ENCODE results near the gene SYT7.
A peak's percentile ranks its signal among the peaks of the same experiment; 100 is the strongest.

SYT7 gene

DNA sequence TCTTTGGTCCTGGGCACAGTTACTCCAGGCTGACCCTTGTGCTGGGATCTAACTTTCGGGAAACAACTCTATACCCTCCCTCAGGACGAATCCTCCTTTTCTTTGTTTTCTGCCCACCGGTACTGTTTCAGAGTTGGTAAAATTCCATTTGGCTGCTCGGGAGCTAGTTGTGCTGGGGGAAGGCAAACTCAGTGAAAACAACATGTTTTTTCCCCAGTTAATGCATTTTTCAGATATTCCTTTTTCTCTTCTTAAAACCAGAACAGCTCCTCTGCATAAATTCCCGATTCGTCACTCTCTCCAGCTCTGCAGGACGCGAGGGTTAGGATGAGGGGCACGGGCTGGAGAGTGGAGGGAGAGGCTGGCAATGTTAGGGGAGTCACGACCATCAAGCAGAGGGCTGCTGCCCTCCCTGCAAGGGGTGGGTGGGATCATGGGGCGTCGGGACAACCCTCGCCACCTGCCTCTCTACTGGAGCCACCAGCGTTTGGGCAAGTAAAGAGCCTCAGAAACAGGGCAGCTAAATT, 41.0 kb downstream of the SYT7 start:
- H3K4me3 ChIP-seq (ENCODE audit: insufficient read length, low read depth) = no peak overlapping the region
- H3K9me3 ChIP-seq (ENCODE audit: insufficient read depth, low read length) = no peaks in the 10 kb centered on the region; the same call in 1 of the 2 replicates
- H3K4me1 ChIP-seq (ENCODE audit: insufficient read depth, insufficient read length) = peaks cover 43% of the 10 kb centered on the region
- no peak for DNase-seq (ENCODE audit: low read depth, low spot score)
- no peak for TF ChIP-seq SUZ12 (IDR thresholded peaks at IDR 0.05; ENCODE audit: extremely low read depth, insufficient read depth, insufficient read length)
- no peak for TF ChIP-seq ZNF274 (IDR thresholded peaks at IDR 0.05; ENCODE audit: low read depth, low read length)
- TF ChIP-seq YY1 (IDR thresholded peaks at IDR 0.05; ENCODE audit: insufficient read depth, insufficient read length) = no peak
- H3K9ac ChIP-seq (ENCODE audit: insufficient read length, low read depth) = peak overlapping the region; percentile 43
- no peaks in the 10 kb centered on the region for H3K27me3 ChIP-seq (ENCODE audit: insufficient read depth, insufficient read length)
- no peaks in the 10 kb centered on the region for H3K36me3 ChIP-seq (ENCODE audit: insufficient read depth, insufficient read length, low read length)

DNA sequence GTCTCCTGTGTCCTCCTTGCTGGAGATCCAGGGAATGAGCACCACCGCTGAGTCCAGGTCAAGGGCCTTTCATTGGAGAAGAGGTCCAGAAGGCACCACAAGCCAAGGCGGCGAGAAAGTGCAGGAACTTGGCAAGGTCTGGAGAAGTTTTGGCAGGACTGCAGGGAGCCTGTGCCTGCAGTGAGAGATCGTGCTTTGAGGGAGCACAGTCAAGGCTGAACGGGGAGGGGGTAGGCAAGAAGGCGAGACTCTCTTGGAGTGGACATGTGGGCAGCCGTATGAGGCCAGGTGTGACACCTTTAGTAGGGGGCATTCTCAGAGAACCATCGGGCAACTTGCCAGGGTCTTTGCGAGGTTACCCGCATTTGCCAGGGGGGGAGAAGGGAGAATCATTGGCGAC, 41.9 kb downstream of the SYT7 start:
- Histone ChIP-seq H3K27me3 (ENCODE audit: insufficient read depth, insufficient read length) (no peaks in the 10 kb centered on the region), H3K36me3 (ENCODE audit: insufficient read depth, insufficient read length, low read length) (no peaks in the 10 kb centered on the region), H3K4me3 (ENCODE audit: insufficient read length, low read depth) (no peak overlapping the region), H3K4me1 (ENCODE audit: insufficient read depth, insufficient read length) (peaks cover 43% of the 10 kb centered on the region), H3K9me3 (ENCODE audit: insufficient read depth, low read length) (no peaks in the 10 kb centered on the region), H3K9ac (ENCODE audit: insufficient read length, low read depth) (no peak overlapping the region)
- TF ChIP-seq YY1 (IDR thresholded peaks at IDR 0.05; ENCODE audit: insufficient read depth, insufficient read length) (no peak), ZNF274 (IDR thresholded peaks at IDR 0.05; ENCODE audit: low read depth, low read length) (no peak), SUZ12 (IDR thresholded peaks at IDR 0.05; ENCODE audit: extremely low read depth, insufficient read depth, insufficient read length) (no peak)
- no peak for DNase-seq (ENCODE audit: low read depth, low spot score)

DNA sequence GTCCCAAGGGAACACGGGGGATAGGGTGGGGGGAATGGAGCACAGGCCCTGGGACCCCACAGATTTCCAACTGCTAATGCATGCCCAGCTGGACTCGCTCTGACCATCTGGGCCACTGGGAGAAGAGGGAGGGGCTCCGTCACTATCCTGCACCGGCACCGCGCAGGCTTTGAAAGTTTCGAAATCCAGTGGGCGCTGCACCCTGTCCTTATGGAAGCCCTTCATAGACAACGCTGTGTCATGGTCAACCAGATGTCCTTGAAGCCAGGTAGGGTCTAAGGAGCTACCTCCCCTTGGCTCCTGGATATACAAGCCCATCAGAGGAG, 42.3 kb downstream of the SYT7 start:
- Histone ChIP-seq H3K36me3 (ENCODE audit: insufficient read depth, insufficient read length, low read length) (no peaks in the 10 kb centered on the region), H3K27me3 (ENCODE audit: insufficient read depth, insufficient read length) (no peaks in the 10 kb centered on the region), H3K4me1 (ENCODE audit: insufficient read depth, insufficient read length) (peaks cover 43% of the 10 kb centered on the region), H3K9me3 (ENCODE audit: insufficient read depth, low read length) (no peaks in the 10 kb centered on the region), H3K4me3 (ENCODE audit: insufficient read length, low read depth) (no peak overlapping the region), H3K9ac (ENCODE audit: insufficient read length, low read depth) (no peak overlapping the region)
- DNase-seq (ENCODE audit: low read depth, low spot score) = no peak
- TF ChIP-seq SUZ12 (IDR thresholded peaks at IDR 0.05; ENCODE audit: extremely low read depth, insufficient read depth, insufficient read length) = no peak

DNA sequence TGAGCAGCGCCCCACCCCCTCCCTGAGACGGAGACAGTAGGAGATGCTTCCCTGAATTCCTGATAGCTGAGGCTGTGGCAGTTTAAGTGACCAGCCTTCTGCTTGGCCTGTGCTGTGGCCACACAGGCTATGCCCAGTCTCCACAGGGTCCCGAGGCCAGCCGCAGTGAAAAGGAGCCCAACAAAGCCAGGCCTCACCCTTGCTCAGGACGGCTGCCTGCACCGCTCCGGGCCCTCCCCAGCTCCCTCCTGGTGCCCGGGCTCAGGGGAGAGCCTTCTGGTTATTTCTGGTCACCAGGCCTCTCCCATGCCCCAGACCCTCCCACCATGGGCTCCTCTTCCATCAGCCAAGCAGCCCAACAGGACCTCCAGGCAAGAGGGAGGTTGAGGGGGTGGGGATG, 43.5 kb downstream of the SYT7 start:
- Histone ChIP-seq H3K27me3 (ENCODE audit: insufficient read depth, insufficient read length) (no peaks in the 10 kb centered on the region), H3K36me3 (ENCODE audit: insufficient read depth, insufficient read length, low read length) (no peaks in the 10 kb centered on the region), H3K4me3 (ENCODE audit: insufficient read length, low read depth) (no peak overlapping the region), H3K4me1 (ENCODE audit: insufficient read depth, insufficient read length) (peaks cover 36% of the 10 kb centered on the region), H3K9ac (ENCODE audit: insufficient read length, low read depth) (no peak overlapping the region), H3K9me3 (ENCODE audit: insufficient read depth, low read length) (no peaks in the 10 kb centered on the region)
- TF ChIP-seq YY1 (IDR thresholded peaks at IDR 0.05; ENCODE audit: insufficient read depth, insufficient read length) = no peak
- no peak for TF ChIP-seq SUZ12 (IDR thresholded peaks at IDR 0.05; ENCODE audit: extremely low read depth, insufficient read depth, insufficient read length)
- no peak for TF ChIP-seq ZNF274 (IDR thresholded peaks at IDR 0.05; ENCODE audit: low read depth, low read length)
- no peak for DNase-seq (ENCODE audit: low read depth, low spot score)

DNA sequence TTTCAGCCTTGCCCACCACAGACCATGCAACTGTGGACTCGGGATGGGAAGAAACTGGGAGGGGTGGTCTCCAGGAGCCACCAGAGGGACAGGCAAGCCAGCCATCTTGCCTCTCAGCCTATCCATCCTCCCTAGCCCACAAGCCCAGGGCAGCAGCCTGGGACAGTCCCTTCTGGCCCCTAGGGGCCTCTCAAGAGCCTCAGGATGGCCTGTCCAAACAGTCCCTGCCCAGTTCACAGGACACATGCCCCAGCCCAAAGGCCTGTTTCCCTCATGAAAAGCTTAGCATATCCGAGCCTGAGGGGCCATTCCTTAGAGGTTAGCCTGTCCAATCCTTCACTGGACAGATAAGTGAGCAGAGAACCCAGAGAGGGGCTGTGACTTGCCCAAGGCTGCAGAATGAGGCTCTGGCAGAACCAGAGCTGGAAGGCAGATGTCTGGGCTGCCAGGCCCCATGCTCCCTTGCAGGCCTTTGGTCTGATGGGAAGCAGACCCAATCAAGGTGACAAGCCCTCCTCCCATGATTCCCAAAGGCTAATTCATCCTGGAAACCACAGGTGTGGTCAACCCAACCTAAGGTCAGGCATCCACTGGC, 44.1 kb downstream of the SYT7 start:
- TF ChIP-seq SUZ12 (IDR thresholded peaks at IDR 0.05; ENCODE audit: extremely low read depth, insufficient read depth, insufficient read length) (no peak), YY1 (IDR thresholded peaks at IDR 0.05; ENCODE audit: insufficient read depth, insufficient read length) (no peak), ZNF274 (IDR thresholded peaks at IDR 0.05; ENCODE audit: low read depth, low read length) (no peak)
- DNase-seq (ENCODE audit: low read depth, low spot score) = no peak

DNA sequence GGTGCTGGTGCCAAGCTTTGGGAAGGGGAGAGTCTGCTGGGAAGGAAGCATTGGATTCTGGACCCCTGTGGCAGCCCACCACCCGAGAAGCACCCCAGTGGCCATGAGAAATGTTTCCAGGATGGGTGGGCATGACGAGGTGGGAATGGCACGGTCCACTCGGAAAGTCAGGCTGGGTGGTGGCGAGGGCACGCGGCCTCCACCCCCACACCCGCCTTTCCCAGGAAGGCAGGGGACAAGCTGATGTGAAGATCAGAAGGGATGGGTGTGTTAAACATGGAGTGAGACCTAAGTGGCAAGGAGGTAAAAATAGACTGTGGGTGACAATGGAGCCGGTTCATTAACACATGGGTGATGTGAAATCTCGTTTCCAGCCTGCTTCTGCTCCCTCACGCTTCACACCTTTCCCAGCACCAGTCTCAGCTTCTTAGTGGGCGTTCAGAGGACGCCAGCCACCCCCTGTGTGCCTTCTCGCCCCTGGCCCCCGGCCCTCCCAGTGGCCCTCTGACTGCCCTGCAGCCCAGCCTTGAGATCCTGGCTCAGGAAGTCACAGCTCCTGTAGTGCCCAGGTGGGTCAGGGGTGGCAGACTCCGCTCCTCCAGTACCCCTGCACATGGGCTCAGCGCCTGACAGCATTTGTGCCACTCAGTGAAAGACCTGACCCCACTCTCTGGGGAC, 44.7 kb downstream of the SYT7 start:
- Histone ChIP-seq H3K36me3 (ENCODE audit: insufficient read depth, insufficient read length, low read length) (no peaks in the 10 kb centered on the region), H3K9ac (ENCODE audit: insufficient read length, low read depth) (no peak overlapping the region), H3K4me3 (ENCODE audit: insufficient read length, low read depth) (no peak overlapping the region), H3K4me1 (ENCODE audit: insufficient read depth, insufficient read length) (peaks cover 35% of the 10 kb centered on the region), H3K27me3 (ENCODE audit: insufficient read depth, insufficient read length) (no peaks in the 10 kb centered on the region), H3K9me3 (ENCODE audit: insufficient read depth, low read length) (no peaks in the 10 kb centered on the region)
- DNase-seq (ENCODE audit: low read depth, low spot score) = no peak
- no peak for TF ChIP-seq ZNF274 (IDR thresholded peaks at IDR 0.05; ENCODE audit: low read depth, low read length)
- TF ChIP-seq YY1 (IDR thresholded peaks at IDR 0.05; ENCODE audit: insufficient read depth, insufficient read length) = no peak
- TF ChIP-seq SUZ12 (IDR thresholded peaks at IDR 0.05; ENCODE audit: extremely low read depth, insufficient read depth, insufficient read length) = no peak

More for the DNA sequence above, 44.1 kb downstream of the SYT7 start:
- no peak overlapping the region for H3K4me3 ChIP-seq (ENCODE audit: insufficient read length, low read depth)
- no peak overlapping the region for H3K9ac ChIP-seq (ENCODE audit: insufficient read length, low read depth)
- H3K36me3 ChIP-seq (ENCODE audit: insufficient read depth, insufficient read length, low read length) = no peaks in the 10 kb centered on the region
- no peaks in the 10 kb centered on the region for H3K27me3 ChIP-seq (ENCODE audit: insufficient read depth, insufficient read length)
- H3K9me3 ChIP-seq (ENCODE audit: insufficient read depth, low read length) = no peaks in the 10 kb centered on the region
- H3K4me1 ChIP-seq (ENCODE audit: insufficient read depth, insufficient read length) = peaks cover 33% of the 10 kb centered on the region

DNA sequence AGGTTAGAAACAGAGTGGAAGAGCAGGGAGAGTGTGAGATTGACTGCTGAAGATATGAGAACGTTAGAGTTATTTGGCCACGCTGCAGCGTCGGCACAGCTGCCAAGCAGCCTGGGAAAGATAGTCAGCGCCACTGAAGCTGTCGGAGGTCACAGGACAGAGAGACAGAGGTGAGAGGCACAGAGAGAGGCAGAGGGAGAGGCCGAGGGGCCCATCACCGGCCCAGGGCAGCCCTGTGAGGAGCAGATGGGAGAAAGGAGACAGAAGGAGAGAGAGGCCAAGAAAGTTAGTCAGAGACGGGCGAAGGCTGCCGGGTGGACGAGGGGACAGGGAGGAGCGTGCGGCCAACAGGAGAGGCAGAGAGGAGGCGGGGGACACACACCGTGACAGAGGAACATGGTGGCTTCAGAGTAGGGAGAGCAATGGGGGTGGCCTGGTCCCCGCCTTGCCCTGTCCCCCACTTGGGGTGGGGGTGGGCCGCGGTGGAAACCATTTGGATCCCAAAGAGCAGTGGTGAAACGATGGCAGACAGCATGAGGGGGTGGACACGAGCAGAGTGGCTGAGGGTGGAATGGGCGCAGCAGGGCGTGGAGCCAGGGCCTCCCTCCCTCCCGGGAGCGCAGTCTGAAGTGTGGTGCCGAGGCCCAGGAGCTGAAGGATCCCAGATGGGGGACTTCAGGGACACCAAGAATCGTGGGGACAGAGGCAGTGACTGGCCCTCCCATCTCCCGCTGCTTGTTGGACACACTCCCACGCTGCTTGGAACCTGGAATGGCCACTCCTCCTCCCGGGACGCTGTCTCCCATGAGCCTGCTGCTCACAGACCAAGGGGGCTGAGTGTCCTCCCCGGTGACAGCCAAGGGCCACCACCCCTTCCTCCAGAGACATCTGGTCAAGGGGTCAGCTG, 45.7 kb downstream of the SYT7 start:
- H3K9ac ChIP-seq (ENCODE audit: insufficient read length, low read depth) = no peak overlapping the region
- no peak for DNase-seq (ENCODE audit: low read depth, low spot score)
- H3K27me3 ChIP-seq (ENCODE audit: insufficient read depth, insufficient read length) = no peaks in the 10 kb centered on the region
- TF ChIP-seq YY1 (IDR thresholded peaks at IDR 0.05; ENCODE audit: insufficient read depth, insufficient read length) = no peak
- no peak for TF ChIP-seq SUZ12 (IDR thresholded peaks at IDR 0.05; ENCODE audit: extremely low read depth, insufficient read depth, insufficient read length)
- no peak for TF ChIP-seq ZNF274 (IDR thresholded peaks at IDR 0.05; ENCODE audit: low read depth, low read length)
- peaks cover 31% of the 10 kb centered on the region for H3K4me1 ChIP-seq (ENCODE audit: insufficient read depth, insufficient read length)
- H3K9me3 ChIP-seq (ENCODE audit: insufficient read depth, low read length) = no peaks in the 10 kb centered on the region
- no peak overlapping the region for H3K4me3 ChIP-seq (ENCODE audit: insufficient read length, low read depth)
- no peaks in the 10 kb centered on the region for H3K36me3 ChIP-seq (ENCODE audit: insufficient read depth, insufficient read length, low read length)
